Measurements from ENCODE around the gene GRID1.

The GRID1 gene

GRCh38 chr10:86304436-86304835 is 62.2 kb downstream of the GRID1 start:
- H3K27me3 Mint-ChIP-seq (ENCODE audit: low read depth, poor library complexity) = peaks cover 18% of the 10 kb centered on the region
- no peak for DNase-seq
- no peaks in the 10 kb centered on the region for H3K9me3 Mint-ChIP-seq
- H3K4me3 Mint-ChIP-seq = no peak overlapping the region
- H3K4me1 Mint-ChIP-seq = no peaks in the 10 kb centered on the region
- H3K27ac Mint-ChIP-seq = no peak overlapping the region
- no peaks in the 10 kb centered on the region for H3K36me3 Mint-ChIP-seq (ENCODE audit: low read depth)
- TF ChIP-seq CTCF (IDR thresholded peaks at IDR 0.05) = no peak

GRCh38 chr10:86303626-86304025 is 63.0 kb downstream of the GRID1 start:
- no peaks in the 10 kb centered on the region for H3K4me1 Mint-ChIP-seq
- peaks cover 16% of the 10 kb centered on the region for H3K27me3 Mint-ChIP-seq (ENCODE audit: low read depth, poor library complexity)
- DNase-seq = no peak
- no peak overlapping the region for H3K27ac Mint-ChIP-seq
- no peak overlapping the region for H3K4me3 Mint-ChIP-seq
- H3K9me3 Mint-ChIP-seq = no peaks in the 10 kb centered on the region
- no peak for TF ChIP-seq CTCF (IDR thresholded peaks at IDR 0.05)
- no peaks in the 10 kb centered on the region for H3K36me3 Mint-ChIP-seq (ENCODE audit: low read depth)

DNA sequence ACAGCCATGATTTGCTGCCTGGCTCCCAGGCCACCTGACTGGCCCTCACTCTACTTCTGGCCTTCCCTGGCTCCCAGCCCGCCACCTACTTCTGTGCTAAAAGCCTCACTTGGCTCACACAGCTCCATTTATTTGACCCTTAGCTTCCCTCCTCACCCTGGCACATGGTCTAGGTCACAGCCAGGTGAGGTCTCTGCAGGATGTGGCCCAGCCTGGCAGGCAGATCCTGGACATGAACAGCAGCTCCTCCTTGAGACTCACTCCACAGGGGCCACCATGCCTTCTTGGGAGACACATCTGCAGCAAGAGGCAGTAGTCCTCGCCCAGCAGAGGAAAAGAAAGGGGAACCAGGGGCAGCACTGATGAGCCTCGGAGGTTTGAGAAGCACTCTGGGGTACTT is 64.6 kb downstream of the GRID1 start:
- no peak overlapping the region for H3K27ac Mint-ChIP-seq
- no peak for TF ChIP-seq CTCF (IDR thresholded peaks at IDR 0.05)
- H3K36me3 Mint-ChIP-seq (ENCODE audit: low read depth) = no peaks in the 10 kb centered on the region
- no peak overlapping the region for H3K4me3 Mint-ChIP-seq
- peaks cover 12% of the 10 kb centered on the region for H3K27me3 Mint-ChIP-seq (ENCODE audit: low read depth, poor library complexity)
- H3K4me1 Mint-ChIP-seq = no peaks in the 10 kb centered on the region
- no peak for DNase-seq
- H3K9me3 Mint-ChIP-seq = no peaks in the 10 kb centered on the region

- DNase-seq = no peak
- H3K4me3 Mint-ChIP-seq = no peak overlapping the region
These were observed 65.4 kb downstream of the GRID1 start for GRCh38 chr10:86300931-86301830.

DNA sequence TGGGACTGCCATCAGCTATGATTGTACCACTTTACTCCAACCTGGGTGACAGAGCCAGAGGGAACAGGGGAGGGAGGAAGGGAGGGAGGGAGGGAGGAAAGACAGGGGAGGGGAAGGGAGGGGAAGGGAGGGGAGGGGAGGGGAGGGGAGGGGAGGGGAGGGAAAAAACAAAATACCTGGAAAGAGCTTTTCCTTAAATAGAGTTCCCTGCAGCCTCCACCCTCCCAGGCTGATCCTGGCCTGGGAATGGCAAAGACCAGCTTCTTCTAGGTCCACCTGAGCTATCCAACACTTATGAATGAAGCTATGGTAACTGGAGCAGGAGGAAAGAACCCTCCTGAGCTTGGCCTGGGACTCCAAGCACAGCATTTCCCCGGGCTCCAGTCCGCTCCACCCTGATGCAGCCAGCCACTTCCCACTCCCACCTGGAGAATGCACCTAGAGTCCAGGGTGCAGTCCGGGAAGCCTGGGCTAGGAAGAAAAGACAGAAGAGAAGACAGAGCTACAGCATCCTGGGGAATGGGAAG is 66.1 kb downstream of the GRID1 start:
- Mint-ChIP-seq H3K4me3 (no peak overlapping the region), H3K36me3 (ENCODE audit: low read depth) (no peaks in the 10 kb centered on the region), H3K4me1 (no peaks in the 10 kb centered on the region), H3K9me3 (no peaks in the 10 kb centered on the region), H3K27ac (no peak overlapping the region), H3K27me3 (ENCODE audit: low read depth, poor library complexity) (peaks cover 12% of the 10 kb centered on the region)
- no peak for TF ChIP-seq CTCF (IDR thresholded peaks at IDR 0.05)
- no peak for DNase-seq

More at GRCh38 chr10:86300931-86301830, 65.4 kb downstream of the GRID1 start:
- no peak for TF ChIP-seq CTCF (IDR thresholded peaks at IDR 0.05)
- Mint-ChIP-seq H3K9me3 (no peaks in the 10 kb centered on the region), H3K36me3 (ENCODE audit: low read depth) (no peaks in the 10 kb centered on the region), H3K4me1 (no peaks in the 10 kb centered on the region), H3K27me3 (ENCODE audit: low read depth, poor library complexity) (peaks cover 12% of the 10 kb centered on the region), H3K27ac (no peak overlapping the region)

All from nephron progenitor cell (in vitro differentiated cells).